Astrocyte (in vitro differentiated cells and primary cell): ENCODE results near the gene MCTP1.

Source experiments
- EZH2 ChIP-seq: IDR thresholded peaks from 2 replicates; pipeline ENCODE4 v1.6.1; 2012; ENCODE audit warnings: mild to moderate bottlenecking, low read length, inconsistent platforms; ENCODE audit not compliant: insufficient read depth
- TF ChIP-seq, protein P1 (sequence below): IDR thresholded peaks from 2 replicates; pipeline ENCODE4 v1.5.1; 2011; ENCODE audit warnings: low read depth, mild to moderate bottlenecking, inconsistent platforms, low read length, moderate library complexity; ENCODE audit not compliant: insufficient read depth

DNA sequence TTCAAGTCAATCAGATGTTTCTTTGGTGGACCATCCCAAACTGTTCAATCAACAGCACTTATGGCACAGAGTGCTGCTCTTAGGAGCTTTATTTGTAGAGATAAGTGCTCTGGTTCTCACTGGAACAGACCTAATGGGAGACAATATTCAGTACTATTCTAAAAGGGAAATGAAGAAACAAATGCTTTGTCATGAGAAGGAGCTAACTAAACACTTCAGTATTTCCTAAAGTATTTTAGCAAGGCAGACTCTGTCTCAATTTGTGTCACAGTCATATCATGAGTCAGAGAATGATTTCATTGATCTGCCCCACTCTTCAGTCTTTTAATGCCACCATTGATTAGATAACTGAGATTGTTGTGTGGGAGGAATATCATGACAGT, 491.1 kb downstream of the MCTP1 start:
- TF ChIP-seq, protein P1, sequence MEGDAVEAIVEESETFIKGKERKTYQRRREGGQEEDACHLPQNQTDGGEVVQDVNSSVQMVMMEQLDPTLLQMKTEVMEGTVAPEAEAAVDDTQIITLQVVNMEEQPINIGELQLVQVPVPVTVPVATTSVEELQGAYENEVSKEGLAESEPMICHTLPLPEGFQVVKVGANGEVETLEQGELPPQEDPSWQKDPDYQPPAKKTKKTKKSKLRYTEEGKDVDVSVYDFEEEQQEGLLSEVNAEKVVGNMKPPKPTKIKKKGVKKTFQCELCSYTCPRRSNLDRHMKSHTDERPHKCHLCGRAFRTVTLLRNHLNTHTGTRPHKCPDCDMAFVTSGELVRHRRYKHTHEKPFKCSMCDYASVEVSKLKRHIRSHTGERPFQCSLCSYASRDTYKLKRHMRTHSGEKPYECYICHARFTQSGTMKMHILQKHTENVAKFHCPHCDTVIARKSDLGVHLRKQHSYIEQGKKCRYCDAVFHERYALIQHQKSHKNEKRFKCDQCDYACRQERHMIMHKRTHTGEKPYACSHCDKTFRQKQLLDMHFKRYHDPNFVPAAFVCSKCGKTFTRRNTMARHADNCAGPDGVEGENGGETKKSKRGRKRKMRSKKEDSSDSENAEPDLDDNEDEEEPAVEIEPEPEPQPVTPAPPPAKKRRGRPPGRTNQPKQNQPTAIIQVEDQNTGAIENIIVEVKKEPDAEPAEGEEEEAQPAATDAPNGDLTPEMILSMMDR: no peak
- TF ChIP-seq EZH2: no peak
